IPS DF 19.7 (cell line): ENCODE data around the gene NUDT21.
"Not testable (repeated sequence)": the region's sequence is repeated elsewhere in the genome, so short reads cannot be mapped to it uniquely, and the experiment has no call there.

Source experiments
- DNase-seq: peaks from one replicate; pipeline ENCODE4 v3.0.0-alpha.2; 2013; ENCODE audit warnings: low read depth, low spot score

NUDT21 gene

GRCh38 chr16:56380778-56381485, 70.2 kb downstream of the NUDT21 start:
- not testable (repeated sequence) for DNase-seq
